Activated CD8-positive, alpha-beta memory T cell treated with anti-CD3 and anti-CD28 coated beads, Interleukin-2, amount 10 ng/mL, durations not matched to agents 7 days and 5 days (primary cell): ENCODE results near the gene SORBS1. TPM values are rescaled to one million over a fixed set of nuclear protein-coding genes. Genes with fewer than 3 reads are reported as not detected.

Experiments
- ATAC-seq: fragments of 150-1000 bp; cut with Tn5 transposase; one replicate; pipeline ENCODE4 v1.10.0; 2021; ENCODE audit warnings: moderate library complexity
- CTCF ChIA-PET: fragments of 350-600 bp; sonication (Branson Sonifier 250); formaldehyde crosslinking; loops from one replicate; lab custom pipeline; 2021; ENCODE audit warnings: antibody characterized with exemption; lab: Charles Lee
- DNase-seq: peaks from one replicate; pipeline ENCODE4 v3.0.0-alpha.2; 2020
- H3K27ac Mint-ChIP-seq: one replicate; pipeline ENCODE4 v1.8.0; 2021; ENCODE audit warnings: mild to moderate bottlenecking, mixed read lengths
- H3K27me3 Mint-ChIP-seq: one replicate; pipeline ENCODE4 v1.8.0; 2021; ENCODE audit warnings: mixed read lengths
- H3K36me3 Mint-ChIP-seq: one replicate; pipeline ENCODE4 v1.8.0; 2021; ENCODE audit warnings: mild to moderate bottlenecking, mixed read lengths
- H3K4me1 Mint-ChIP-seq: one replicate; pipeline ENCODE4 v1.8.0; 2021; ENCODE audit warnings: mixed read lengths
- H3K4me3 Mint-ChIP-seq: one replicate; pipeline ENCODE4 v1.8.0; 2021; ENCODE audit warnings: mild to moderate bottlenecking, moderate library complexity, mixed read lengths
- H3K9me3 Mint-ChIP-seq: one replicate; pipeline ENCODE4 v1.8.0; 2022; ENCODE audit warnings: low read depth, mixed read lengths
- total RNA-seq, 2 experiments: library from RNA; stranded (reverse); gene quantifications; one replicate each; pipeline ENCODE4 v1.2.3, GENCODE V29; 2021

The SORBS1 gene
- total RNA-seq, 2 experiments from 2014 or later = 0.47 to 0.89 TPM

DNA sequence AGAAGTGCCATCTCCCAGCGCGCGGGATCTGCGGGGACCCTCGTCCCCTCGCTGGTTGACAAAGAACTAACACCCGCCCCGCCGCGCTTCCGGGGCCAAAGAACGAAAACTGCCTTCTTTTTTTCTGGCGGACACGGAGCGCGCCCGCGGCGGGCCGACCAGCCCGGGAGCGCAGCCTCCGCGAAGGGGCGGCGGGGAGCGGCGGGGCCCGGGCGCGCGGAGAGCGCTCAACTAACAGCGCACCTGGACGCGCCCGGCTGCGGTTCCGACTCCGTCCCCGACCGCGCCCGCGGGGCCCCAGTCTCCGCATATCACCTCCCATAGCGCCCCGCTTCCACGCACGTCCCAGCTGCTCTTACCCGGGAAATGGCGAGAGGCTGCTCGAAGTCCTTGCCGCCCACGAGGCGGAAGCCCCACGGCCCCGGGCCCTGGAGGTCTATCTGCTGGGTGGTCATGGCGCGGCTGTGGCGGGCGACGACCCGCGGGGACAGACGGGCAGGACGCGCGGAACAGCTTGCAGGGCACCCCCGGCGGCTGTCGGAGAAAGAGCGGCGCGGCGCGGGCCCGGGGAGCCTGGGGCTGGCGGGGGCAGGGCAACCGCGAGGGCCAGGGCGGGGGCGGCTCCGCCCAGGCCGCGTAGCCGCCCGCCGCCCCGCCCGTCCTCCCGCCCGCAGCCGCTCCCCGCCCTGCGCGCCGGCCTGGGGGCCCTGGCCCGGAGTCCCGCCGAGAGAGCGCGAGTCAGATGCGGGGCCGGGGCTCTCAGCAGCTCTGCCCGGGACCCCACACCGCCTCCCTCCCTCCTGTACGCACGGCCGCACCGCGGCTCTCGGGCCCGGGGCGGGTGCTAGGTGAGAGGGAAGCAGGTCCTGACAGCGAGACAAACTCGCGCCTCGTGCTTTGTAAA lies 270.5 kb downstream of the SORBS1 start, which contains the start of gene PDLIM1:
TSS of gene PDLIM1 (minus strand) at position 543 of the 904 bp plus-strand sequence. CDS start at position 455, 88 bp downstream.
- CTCF ChIA-PET = interaction anchor here (0.7 to 1.0 kb wide), 2 partner anchors 11 to 44 kb away, joined by 3 to 4 read pairs; no protein-coding TSS in a partner anchor
- peak within 1 kb of the TSS; percentile 42 for H3K27ac Mint-ChIP-seq
- H3K36me3 Mint-ChIP-seq = no peaks in the 10 kb centered on the region
- peak; percentile 67 for DNase-seq
- peak within 1 kb of the TSS; percentile 72 for H3K4me3 Mint-ChIP-seq
- ATAC-seq = peak; percentile 73
- H3K4me1 Mint-ChIP-seq = peaks cover 39% of the 10 kb centered on the region
- no peaks in the 10 kb centered on the region for H3K9me3 Mint-ChIP-seq
- H3K27me3 Mint-ChIP-seq = peaks cover 59% of the 10 kb centered on the region

- CTCF ChIA-PET = interaction anchor here (0.6 to 2.8 kb wide), 4 partner anchors 10 to 44 kb away, joined by 3 to 18 read pairs (median 4); no protein-coding TSS in a partner anchor
- Mint-ChIP-seq H3K27ac (peak overlapping the region; percentile 25), H3K9me3 (no peaks in the 10 kb centered on the region), H3K36me3 (no peaks in the 10 kb centered on the region), H3K27me3 (peaks cover 60% of the 10 kb centered on the region), H3K4me3 (peak overlapping the region; percentile 72), H3K4me1 (peaks cover 33% of the 10 kb centered on the region)
- ATAC-seq = no peak
- DNase-seq = no peak
Observed at GRCh38 chr10:95289921-95290421, 271.2 kb downstream of the SORBS1 start.

- Mint-ChIP-seq H3K36me3 (no peaks in the 10 kb centered on the region), H3K27ac (no peak overlapping the region), H3K4me3 (peak overlapping the region; percentile 72), H3K9me3 (no peaks in the 10 kb centered on the region), H3K27me3 (peaks cover 60% of the 10 kb centered on the region), H3K4me1 (peaks cover 32% of the 10 kb centered on the region)
- ATAC-seq (no peak), DNase-seq (no peak)
- CTCF ChIA-PET = interaction anchor here (0.6 to 2.8 kb wide), 3 partner anchors 12 to 74 kb away, joined by 3 to 18 read pairs (median 5); no protein-coding TSS in a partner anchor
Observed at GRCh38 chr10:95289003-95289920, 271.9 kb downstream of the SORBS1 start.

GRCh38 chr10:95288303-95288702 lies 272.9 kb downstream of the SORBS1 start:
- Mint-ChIP-seq H3K27me3 (peaks cover 63% of the 10 kb centered on the region), H3K36me3 (no peaks in the 10 kb centered on the region), H3K4me3 (no peak overlapping the region), H3K27ac (no peak overlapping the region), H3K9me3 (no peaks in the 10 kb centered on the region), H3K4me1 (peaks cover 26% of the 10 kb centered on the region)
- no peak for DNase-seq
- ATAC-seq = no peak
- CTCF ChIA-PET = interaction anchor here (1.5 to 2.8 kb wide), 2 partner anchors 42 to 75 kb away, joined by 5 to 18 read pairs; no protein-coding TSS in a partner anchor

DNA sequence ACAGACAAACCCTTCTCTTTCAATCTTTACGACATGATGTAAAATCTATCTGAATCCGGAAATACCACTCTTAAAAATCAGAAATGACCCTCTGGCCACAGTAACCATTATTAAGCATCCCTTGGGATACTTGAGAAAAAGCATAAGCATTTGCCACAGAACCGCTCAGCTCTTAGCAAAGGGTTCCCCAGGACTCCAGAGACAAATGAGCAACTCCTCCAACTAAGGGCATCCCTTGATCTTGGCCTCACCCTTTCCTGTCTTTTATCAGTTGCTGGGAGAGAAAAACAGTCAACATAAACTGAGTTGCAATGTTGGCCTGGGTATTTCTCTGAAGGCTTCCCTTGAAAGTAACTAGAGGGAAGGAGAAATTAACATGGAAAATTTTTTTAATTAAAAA lies 273.9 kb downstream of the SORBS1 start:
- CTCF ChIA-PET = interaction anchor here (2.8 to 3.1 kb wide), 2 partner anchors 41 kb away, joined by 14 to 18 read pairs; no protein-coding TSS in a partner anchor
- Mint-ChIP-seq H3K27ac (no peak overlapping the region), H3K4me1 (peaks cover 23% of the 10 kb centered on the region), H3K4me3 (no peak overlapping the region), H3K27me3 (peaks cover 56% of the 10 kb centered on the region), H3K36me3 (no peaks in the 10 kb centered on the region), H3K9me3 (no peaks in the 10 kb centered on the region)
- DNase-seq = no peak
- no peak for ATAC-seq

DNA sequence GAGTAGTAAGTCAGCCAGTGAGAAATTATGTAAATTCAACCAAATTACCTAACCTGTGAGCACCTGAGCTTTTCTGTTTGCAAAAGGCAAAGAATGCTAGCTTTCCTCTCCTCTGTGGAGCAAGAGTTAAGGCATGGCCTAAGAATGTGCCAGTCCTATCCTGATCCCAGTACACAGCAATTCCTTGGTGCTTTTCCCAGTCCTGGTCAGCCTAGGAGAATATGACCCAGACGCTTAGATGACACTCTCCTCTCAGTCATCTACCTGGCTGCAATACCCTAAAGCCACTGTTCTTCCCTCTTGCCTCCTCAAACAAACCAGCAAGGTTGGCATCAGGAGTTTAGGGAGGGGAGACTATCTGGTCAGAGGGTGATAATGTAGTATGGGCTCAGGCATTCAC lies 274.5 kb downstream of the SORBS1 start:
- CTCF ChIA-PET = interaction anchor here (3.1 kb wide), 1 partner anchor 40 kb away, joined by 14 read pairs; no protein-coding TSS in a partner anchor
- ATAC-seq (no peak), DNase-seq (no peak)
- H3K4me3 Mint-ChIP-seq = no peak overlapping the region
- no peaks in the 10 kb centered on the region for H3K9me3 Mint-ChIP-seq
- H3K4me1 Mint-ChIP-seq = peaks cover 20% of the 10 kb centered on the region
- H3K27ac Mint-ChIP-seq = no peak overlapping the region
- no peaks in the 10 kb centered on the region for H3K36me3 Mint-ChIP-seq
- H3K27me3 Mint-ChIP-seq = peaks cover 51% of the 10 kb centered on the region

- H3K4me1 Mint-ChIP-seq = peaks cover 15% of the 10 kb centered on the region
- no peaks in the 10 kb centered on the region for H3K9me3 Mint-ChIP-seq
- DNase-seq (no peak), ATAC-seq (no peak)
- CTCF ChIA-PET = interaction anchor here (3.1 kb wide), 1 partner anchor 39 kb away, joined by 14 read pairs; no protein-coding TSS in a partner anchor
- H3K4me3 Mint-ChIP-seq = no peak overlapping the region
- H3K27me3 Mint-ChIP-seq = peaks cover 49% of the 10 kb centered on the region
- H3K27ac Mint-ChIP-seq = no peak overlapping the region
- H3K36me3 Mint-ChIP-seq = no peaks in the 10 kb centered on the region
Observed at GRCh38 chr10:95285556-95285955, 275.6 kb downstream of the SORBS1 start.

DNA sequence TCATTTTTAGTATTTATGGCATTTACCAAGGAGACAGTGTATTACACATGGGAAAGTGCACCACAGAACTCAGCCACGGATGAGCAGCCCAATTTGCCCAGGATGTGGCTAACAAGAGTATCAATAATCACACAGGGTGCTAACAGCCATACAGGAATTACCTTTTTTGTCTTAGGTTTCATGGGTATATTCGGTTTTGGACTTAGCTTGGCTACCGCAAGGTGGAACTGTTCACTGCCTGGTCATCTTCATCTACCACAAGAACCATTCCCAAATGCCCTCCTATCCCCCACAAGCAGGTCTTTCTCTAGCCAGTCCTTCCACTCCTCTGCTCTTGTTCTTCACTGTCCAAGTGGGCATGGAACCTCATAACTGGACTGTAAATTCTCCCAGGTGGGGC lies 276.4 kb downstream of the SORBS1 start:
- no peaks in the 10 kb centered on the region for H3K36me3 Mint-ChIP-seq
- H3K4me3 Mint-ChIP-seq = no peak overlapping the region
- CTCF ChIA-PET = interaction anchor here (3.1 kb wide), 1 partner anchor 38 kb away, joined by 14 read pairs; no protein-coding TSS in a partner anchor
- no peaks in the 10 kb centered on the region for H3K9me3 Mint-ChIP-seq
- H3K27ac Mint-ChIP-seq = no peak overlapping the region
- DNase-seq (no peak), ATAC-seq (no peak)
- H3K4me1 Mint-ChIP-seq = peaks cover 9% of the 10 kb centered on the region
- peaks cover 43% of the 10 kb centered on the region for H3K27me3 Mint-ChIP-seq

- ATAC-seq (no peak), DNase-seq (no peak)
- H3K4me3 Mint-ChIP-seq = no peak overlapping the region
- peaks cover 29% of the 10 kb centered on the region for H3K27me3 Mint-ChIP-seq
- H3K27ac Mint-ChIP-seq = no peak overlapping the region
- no peaks in the 10 kb centered on the region for H3K36me3 Mint-ChIP-seq
- CTCF ChIA-PET = interaction anchor here (1.4 to 2.8 kb wide), 2 partner anchors 17 to 81 kb away, joined by 3 to 9 read pairs; no protein-coding TSS in a partner anchor
- H3K9me3 Mint-ChIP-seq = no peaks in the 10 kb centered on the region
- peaks cover 6% of the 10 kb centered on the region for H3K4me1 Mint-ChIP-seq
Observed at GRCh38 chr10:95282107-95282506, 279.1 kb downstream of the SORBS1 start.

- CTCF ChIA-PET = interaction anchor here (1.2 to 2.8 kb wide), 3 partner anchors 15 to 82 kb away, joined by 3 to 9 read pairs (median 3); no protein-coding TSS in a partner anchor
- no peaks in the 10 kb centered on the region for H3K9me3 Mint-ChIP-seq
- no peak overlapping the region for H3K27ac Mint-ChIP-seq
- peaks cover 22% of the 10 kb centered on the region for H3K27me3 Mint-ChIP-seq
- no peak for DNase-seq
- H3K36me3 Mint-ChIP-seq = no peaks in the 10 kb centered on the region
- no peak for ATAC-seq
- no peak overlapping the region for H3K4me3 Mint-ChIP-seq
- H3K4me1 Mint-ChIP-seq = peaks cover 6% of the 10 kb centered on the region
Observed at GRCh38 chr10:95281206-95281605, 280.0 kb downstream of the SORBS1 start.

DNA sequence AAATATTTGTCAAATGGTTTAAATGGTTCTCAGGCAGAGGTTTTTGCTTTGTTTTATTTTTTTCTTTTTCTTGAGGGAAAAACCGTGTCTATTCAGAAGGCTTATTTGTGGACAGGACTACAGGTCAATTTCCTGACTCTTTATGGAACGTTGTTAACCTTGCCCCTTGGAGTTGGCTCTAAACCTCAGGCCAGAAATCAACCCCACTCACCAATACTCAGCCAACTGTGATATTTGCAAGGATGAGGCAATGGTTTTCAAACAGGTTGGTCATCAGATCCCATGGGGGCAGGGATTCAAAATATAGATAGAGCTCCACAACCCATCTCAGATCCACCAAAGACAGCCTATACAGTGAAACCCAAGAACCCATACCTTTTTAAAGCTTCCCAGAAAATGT lies 280.5 kb downstream of the SORBS1 start:
- Mint-ChIP-seq H3K9me3 (no peaks in the 10 kb centered on the region), H3K36me3 (no peaks in the 10 kb centered on the region), H3K4me3 (no peak overlapping the region), H3K27me3 (peaks cover 20% of the 10 kb centered on the region), H3K27ac (no peak overlapping the region), H3K4me1 (peaks cover 6% of the 10 kb centered on the region)
- DNase-seq (no peak), ATAC-seq (no peak)
- CTCF ChIA-PET = interaction anchor here (1.2 to 1.5 kb wide), 3 partner anchors 10 to 19 kb away, joined by 3 read pairs; partner anchors contain the start of gene PDLIM1

GRCh38 chr10:95279042-95279820 lies 281.9 kb downstream of the SORBS1 start:
- Mint-ChIP-seq H3K9me3 (no peaks in the 10 kb centered on the region), H3K4me1 (no peaks in the 10 kb centered on the region), H3K27me3 (peaks cover 15% of the 10 kb centered on the region), H3K27ac (no peak overlapping the region), H3K36me3 (no peaks in the 10 kb centered on the region), H3K4me3 (no peak overlapping the region)
- ATAC-seq = no peak
- CTCF ChIA-PET = interaction anchor here (0.8 to 1.5 kb wide), 2 partner anchors 11 to 33 kb away, joined by 3 read pairs; partner anchors contain the start of gene PDLIM1
- no peak for DNase-seq
